HG02840 (cell line): ENCODE results near the gene HTRA3.
"Not testable (repeated sequence)": the region's sequence is repeated elsewhere in the genome, so short reads cannot be mapped to it uniquely, and the experiment has no call there.

Experiments used
- ATAC-seq: cut with Tn5 transposase; IDR thresholded peaks from one replicate; pipeline ENCODE4 v1.9.1; 2021; ENCODE audit warnings: mild to moderate bottlenecking, moderate library complexity, moderate number of reproducible peaks; ENCODE audit not compliant: unreplicated experiment, low FRiP score

HTRA3 gene

DNA sequence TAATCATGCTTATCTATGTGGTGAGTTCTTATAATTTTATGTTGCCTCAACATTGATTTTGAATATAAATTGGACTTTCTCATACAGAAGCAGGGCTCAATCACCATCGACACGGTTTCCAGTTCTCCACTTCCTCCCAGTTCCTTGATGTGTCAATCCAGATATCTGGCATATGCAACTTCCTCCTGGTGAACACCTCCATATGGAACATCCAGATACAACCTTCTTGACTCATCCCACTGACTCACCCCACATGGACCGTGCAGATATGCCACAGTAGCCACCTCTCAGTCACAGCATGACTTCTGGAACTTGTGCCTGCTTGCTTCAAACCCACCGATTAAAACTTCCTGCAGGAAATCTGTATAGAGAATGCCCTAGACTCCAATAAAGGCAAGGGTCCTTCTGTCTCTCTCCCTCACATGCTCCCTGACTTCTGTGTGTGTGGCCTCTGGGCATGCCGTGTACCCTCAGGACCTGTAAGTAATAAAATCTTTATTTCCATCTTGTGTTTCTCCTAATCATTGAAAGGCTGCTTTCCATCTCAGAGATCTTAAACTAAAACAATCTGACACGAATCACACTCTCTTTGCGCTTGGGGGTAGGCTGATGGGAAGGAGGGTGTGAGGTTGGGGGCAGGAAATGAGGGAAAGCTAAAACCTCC lies 67.0 kb downstream of the HTRA3 start:
- no peak for ATAC-seq

DNA sequence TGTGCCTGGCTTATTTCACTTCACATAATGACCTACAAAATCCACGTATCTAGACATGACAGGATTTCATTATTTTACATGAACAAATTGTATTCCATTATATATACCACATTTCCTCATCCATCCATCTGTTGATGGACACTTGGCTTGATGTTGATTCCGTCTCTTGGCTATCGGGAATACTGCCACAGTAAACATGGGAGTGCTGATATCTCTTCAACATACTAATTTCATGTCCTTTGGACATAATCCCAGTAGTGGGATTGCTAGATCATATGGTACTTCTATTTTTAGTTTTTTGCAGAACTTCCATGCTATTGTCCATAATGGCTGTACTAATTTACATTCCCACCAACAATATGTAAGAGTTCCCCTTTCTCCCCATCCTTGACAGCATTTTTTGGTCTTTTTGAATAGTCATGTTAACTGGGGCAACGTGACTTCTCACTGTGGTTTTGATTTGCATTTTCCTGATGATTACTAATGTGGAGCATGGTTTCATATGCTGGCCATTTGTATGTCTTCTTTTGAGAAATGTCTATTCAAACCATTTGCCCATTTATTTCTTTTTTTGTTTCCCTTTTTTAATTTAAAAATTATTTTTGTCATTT lies 68.9 kb downstream of the HTRA3 start:
- ATAC-seq, result no peak

DNA sequence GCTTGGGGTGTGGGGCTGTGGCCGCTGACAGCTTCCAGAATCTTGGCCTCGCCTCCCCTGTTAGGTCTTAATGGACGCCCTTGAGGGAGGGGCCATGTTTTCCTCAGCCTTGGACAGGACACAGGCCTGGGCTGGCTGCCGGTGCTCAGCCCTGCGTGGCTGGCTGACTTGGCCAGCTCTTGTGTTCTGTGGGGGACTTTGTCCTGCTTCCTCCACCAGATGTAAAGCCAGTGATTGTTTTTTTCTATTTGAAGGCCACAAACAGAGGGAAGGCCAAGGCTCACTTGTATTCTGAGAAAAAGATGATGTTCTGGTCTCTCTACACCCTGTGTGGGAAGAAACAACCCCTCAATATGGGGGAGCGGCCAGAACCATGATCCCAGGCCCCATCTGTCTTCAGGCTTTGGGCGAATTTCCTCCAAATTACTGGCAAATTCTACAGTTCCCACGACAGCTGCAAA lies 71.3 kb downstream of the HTRA3 start:
- no peak for ATAC-seq

DNA sequence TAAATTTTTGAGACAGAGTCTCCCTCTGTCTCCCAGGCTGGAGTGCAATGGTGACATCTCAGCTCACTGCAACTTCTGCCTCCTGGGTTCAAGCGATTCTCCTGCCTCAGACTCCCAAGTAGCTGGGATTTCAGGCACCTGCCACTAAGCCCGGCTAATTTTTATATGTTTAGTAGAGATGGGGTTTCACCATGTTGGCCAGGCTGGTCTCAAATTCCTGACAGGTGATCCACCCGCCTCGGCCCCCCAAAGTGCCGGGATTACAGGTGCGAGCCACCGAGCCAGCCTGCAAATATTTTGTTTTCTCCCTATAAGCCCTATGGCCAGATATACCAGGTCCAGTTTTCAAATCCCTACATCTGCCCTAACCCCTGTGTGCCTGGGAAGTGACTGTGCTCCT lies 71.7 kb downstream of the HTRA3 start:
- not testable (repeated sequence) for ATAC-seq

DNA sequence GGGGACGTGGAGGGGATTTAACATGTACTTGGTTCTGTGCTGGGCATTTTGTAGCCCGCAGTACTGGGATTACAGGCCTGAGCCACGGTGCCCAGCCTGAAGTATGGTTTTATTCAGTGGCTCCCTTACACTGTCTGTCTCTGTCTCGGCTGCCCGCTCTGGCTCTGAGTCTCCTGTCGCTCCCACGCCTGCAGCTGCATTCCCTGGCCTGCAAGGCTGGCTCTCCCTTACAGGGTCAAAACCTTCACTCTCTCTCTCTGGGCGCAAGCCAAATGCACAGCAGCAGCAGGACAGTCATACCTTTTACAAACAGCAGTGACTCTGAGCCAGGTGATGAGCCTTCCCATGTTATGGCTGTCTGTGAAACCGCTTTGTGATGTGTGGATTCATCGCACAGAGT lies 72.1 kb downstream of the HTRA3 start:
- ATAC-seq, result no peak

DNA sequence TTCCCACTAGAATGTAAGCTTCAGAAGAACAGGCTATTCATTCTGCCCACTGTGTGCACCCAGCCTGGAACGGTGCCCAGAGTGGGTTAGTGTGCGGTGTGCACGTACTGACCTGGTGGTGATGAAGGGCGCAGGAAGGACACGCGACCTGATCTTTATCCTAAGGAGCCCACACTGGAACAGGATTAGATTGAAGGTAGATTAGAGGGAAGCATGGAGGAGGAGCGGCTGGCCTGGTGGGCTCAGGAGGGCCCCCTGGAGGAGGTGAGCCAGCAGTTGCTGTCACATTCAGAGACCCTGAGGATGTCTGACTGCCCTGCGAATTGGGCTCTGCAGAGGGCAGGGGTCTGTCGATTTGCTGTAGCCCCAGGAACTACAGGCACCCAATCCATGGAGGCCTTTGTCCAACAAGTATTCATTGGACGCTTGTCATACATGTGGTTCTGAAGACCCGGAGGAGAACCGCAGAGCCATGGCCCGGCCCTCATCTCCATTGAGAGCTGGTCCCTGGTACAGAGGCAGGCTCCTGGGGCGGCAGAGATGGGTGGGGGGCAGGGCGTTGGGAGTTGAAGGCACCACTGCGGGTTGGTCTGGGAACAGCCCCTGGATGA lies 73.2 kb downstream of the HTRA3 start:
- no peak for ATAC-seq

DNA sequence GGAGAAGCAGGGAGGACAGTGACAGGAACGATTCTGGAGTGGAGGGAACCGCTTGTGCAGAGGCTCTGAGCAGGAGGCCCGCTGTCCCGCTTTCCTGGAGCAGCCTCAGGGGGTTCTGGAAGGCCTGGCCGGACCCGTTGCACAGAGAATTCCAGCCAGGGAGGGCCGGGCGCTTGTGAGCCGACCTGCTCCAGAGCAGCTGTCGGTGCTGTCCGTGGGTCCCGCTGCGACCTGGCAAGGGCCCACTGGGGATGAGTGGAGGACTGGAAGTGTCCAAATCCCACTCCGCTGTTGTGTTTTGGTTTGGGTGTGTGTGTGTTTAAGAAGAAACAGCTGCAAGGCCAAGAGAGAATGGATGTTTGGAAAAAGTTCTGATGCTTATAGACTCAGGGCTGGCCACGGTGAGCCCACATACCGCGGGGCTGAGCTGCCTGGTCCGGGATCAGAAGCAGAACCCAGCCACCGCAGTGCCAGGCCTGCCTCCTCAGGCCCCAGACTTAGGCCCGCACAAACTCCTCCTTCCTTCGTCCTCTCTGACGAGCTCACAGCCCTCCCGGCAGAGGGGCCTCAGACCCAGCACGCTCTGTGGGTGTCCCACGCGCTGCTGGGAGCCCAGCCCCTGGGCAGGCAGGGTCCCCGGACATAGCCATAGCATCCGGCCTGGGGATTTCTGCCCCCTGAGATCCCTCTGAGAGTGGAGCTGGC lies 73.9 kb downstream of the HTRA3 start:
- ATAC-seq, result no peak

DNA sequence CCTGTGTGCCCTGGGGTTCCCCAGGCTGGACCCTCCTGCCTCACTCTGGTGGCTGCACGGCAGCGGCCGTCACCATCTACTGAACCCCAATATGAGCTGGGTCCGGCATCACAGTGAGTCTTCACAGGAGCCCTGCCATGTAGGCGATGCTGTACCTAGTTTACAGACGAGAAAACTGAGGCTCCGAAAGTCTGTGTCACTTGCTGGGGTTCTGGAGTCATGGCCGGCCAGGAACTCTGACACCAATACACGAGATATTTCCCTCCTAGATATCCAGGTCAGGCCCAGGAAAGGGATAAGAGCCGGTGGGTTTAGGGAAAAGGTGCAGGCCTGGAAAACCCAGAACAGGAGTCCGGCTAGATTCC lies 74.4 kb downstream of the HTRA3 start:
- ATAC-seq, result no peak

DNA sequence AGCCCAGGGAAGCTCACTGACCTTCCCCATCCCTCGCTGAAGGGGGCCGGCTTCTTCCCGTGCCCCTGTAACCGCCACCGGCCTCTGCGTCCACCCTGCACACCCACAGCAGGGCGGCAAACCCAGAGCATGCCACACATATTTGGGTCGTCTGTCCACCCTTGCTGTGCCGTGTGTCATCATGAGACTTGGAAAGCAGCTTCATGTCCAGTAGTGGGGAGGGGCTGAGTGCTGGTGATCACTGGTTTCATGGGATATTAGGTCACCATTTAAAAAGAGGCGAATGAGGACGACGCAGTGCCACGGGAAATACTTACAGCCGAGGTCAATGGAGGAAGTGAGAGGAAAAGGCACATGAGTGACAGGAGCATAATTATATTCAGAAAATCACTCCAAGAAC lies 74.8 kb downstream of the HTRA3 start:
- no peak for ATAC-seq

DNA sequence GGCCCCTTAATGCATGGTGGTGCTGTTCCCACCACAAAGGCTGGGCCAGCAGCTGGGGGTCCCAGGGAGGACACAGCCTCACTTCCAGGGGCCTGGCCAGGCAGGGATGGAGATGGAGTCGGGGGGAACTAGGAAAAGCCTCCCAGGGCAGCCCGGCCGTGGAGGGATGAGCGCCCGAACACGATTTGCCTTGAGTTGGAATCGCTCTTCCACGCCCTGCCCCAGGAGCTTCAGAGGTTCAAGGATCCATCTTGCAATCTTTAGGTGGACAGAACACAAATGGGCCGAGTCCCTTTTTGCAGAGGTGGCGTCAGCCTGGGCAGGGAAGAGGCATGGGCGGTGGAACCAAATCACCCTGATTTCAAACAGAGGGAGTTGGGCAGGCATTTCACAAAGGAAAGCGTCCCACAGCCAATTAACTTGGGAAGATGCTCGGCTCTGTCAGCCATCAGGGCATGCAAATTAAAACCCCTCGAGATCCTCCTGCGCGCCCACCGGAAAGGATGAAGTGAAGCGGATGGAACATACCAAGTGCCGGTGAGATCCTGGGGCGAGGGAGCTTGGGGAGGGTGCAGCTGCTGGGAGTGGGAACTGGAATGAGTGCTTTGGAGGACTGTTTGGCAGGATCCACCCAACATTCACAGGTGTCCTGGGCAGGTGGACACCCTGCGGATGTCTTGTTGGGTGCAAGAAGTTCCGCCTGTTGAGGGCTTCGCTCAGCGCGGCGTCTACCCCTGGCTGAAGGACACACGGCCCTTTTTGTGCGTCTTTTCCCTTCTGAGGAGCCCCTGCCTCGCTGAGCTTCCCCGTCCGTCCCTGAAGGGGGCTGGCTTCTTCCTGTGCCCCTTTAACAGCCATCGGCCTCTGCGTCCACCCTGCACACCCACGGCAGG lies 75.7 kb downstream of the HTRA3 start:
- ATAC-seq, result no peak

DNA sequence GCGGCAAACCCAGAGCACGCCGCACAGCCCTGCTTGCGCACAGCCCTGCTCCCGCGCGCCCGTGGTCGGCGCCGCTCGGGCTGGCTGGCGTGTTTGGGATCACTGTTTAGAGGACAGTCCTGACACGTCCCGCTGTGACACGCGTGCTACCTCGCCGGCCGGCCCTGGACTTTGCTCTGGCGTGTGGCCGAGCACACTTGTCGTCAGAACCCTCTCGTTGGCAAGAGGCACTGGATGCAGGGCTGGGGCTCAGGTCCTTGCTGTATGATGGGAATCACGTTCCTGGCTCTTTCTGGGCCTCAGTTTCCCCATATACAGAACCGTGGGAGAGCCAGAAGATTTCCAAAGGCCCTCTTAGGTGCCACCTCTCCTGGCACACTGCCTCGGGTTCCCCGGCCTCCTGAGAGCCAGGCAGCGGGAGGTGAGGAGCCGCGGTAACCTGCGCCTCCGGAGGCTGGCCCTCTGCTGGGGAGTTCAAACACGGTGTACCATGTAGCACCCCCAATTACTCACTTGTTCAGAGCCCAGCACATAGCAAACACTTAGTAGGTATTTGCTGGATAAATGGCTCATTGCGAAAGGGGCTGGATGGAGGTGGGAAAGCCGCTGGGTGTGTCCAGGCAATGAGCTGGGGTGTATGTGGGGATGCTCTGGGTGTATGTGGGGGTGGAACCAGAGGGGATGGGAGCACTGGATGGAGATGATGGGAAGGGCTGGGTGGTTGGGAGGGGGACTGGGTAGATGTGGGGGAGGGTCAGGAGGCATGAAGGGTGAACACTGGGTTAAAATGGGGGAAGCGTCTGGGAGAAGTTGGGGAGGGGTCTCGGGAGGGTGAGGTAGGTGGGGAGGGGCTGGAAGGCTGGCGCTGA lies 76.6 kb downstream of the HTRA3 start:
- no peak for ATAC-seq

DNA sequence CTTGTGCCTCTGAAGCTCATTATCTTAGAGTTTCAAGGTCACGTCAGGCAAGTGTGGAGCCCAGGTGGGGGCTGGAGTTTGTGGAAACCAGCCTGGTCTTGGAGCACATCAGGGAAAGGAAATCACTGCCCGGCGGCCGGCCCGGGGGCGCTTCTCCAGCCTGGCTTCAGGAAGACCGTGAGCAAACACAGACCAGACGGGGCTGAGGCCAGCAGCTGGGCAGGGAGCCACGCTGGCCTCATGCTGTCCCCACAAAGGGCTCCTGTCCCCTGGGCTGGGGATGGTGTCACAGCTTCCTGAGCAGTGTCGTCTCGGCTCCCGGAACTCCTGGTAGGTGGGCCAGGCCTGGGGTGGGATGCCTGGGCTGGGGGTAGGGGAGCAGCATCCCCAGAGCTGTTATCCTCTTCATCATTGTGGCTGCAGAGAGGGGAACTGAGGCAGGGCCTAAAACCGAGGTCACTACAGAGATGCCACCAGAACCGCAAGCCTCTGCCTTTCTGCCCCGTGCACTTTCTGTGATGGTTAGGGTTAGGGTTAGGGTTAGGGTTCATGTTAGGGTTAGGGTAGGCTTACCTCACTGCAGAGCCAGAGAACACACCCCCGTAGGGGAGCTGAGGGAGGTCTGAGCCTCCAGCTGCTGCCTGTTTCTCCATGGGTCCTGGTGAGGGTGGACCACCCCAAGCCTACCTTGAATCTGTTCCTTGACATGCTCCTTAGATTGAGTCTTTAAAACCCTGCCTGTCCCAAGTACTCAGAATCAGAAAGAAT lies 77.5 kb downstream of the HTRA3 start:
- no peak for ATAC-seq

DNA sequence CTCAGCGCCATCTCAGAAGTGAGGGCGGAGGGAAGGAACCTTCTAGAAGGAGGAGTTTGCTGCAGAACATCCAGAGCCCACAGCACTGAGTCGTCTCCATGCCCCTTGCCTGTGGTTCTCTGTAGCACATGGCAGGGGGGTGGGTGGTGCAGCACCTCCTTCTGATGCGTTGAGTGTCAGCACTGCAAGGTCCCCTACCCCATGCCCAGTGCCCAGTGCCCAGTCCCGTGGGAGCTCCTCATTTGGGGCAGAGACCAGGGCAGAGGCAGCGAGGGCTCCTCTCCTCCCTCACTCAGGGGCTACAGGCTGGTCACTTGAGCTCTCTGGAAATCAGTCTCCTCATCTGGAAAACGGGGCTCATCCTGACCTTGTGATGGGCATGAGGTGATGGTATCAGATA lies 78.1 kb downstream of the HTRA3 start:
- no peak for ATAC-seq

DNA sequence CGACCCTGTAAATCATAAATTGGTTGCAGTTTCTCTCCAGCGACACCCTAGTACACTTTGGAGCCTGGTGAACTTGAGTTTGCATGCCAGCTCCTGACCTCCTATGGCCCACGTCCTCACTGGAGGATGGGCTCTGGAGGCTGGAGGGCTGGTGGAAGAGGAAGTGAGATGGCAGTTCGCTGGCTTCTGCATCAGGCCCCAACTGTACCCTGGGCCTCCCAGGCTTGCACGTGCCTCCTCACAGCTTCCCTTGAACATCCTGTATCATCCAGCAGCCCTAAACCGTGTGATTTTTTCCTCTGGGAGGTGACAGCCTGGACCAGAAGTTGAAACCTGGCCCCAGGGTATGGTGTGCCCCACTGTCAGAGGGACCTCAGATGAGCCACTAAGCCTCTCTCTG lies 78.5 kb downstream of the HTRA3 start:
- ATAC-seq, result no peak

DNA sequence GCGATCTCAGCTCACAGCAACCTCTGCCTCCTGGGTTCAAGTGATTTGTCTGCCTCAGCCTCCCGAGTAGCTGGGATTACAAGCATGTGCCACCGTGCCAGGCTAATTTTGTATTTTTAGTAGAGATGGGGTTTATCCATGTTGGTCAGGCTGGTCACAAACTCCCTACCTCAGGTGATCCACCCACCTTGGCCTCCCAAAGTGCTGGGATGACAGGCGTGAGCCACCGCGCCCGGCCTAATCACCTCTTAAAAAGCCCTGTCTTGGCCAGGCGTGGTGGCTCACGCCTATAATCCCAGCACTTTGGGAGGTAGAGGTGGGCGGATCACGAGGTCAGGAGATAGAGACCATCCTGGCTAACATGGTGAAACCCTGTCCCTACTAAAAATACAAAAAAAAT lies 79.7 kb downstream of the HTRA3 start:
- not testable (repeated sequence) for ATAC-seq

DNA sequence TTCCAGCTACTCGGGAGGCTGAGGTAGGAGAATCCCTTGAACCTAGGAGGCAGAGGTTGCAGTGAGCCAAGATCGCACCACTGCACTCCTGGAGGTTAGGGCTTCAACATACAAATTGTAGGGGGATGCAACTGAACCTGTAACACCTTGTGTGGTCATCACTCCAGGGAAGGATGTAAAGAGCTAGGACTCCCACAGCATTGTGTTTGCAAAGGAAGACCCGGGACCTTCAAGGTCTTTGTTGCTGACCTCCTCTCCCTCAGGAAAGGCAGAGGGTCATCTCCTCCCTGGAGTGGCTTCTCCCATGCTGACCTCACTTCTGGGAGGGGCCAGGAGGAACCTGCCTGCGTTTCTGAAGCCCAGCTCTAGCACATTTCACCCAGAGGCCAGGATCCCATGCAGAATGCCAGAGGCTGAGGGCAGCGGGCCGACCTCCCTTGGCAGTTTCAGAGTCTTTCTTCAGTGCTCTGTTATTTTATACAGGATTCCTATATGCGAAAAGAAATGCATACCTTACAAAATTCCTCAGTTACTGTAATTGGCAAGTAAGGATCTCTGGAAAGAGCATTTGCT lies 80.2 kb downstream of the HTRA3 start:
- ATAC-seq, result no peak

DNA sequence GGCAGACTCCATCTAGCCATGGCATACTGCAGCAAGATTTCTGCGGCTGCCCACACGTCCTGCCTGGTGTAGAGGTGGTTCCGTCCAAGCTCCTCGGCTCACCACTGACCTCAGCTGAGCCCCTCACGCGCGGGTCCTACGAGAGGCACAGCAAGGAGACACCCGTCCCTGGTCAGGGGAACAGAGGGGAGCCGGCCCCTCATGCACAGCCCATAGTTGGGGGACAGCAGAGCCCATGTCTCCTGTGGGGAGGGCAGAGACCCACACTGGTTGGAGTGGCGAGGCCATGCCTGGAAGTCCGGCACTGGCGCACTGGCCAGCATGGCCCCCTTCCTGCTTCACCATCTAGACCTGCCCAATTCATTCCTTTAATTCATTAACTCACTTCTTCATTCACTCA lies 80.8 kb downstream of the HTRA3 start:
- no peak for ATAC-seq

DNA sequence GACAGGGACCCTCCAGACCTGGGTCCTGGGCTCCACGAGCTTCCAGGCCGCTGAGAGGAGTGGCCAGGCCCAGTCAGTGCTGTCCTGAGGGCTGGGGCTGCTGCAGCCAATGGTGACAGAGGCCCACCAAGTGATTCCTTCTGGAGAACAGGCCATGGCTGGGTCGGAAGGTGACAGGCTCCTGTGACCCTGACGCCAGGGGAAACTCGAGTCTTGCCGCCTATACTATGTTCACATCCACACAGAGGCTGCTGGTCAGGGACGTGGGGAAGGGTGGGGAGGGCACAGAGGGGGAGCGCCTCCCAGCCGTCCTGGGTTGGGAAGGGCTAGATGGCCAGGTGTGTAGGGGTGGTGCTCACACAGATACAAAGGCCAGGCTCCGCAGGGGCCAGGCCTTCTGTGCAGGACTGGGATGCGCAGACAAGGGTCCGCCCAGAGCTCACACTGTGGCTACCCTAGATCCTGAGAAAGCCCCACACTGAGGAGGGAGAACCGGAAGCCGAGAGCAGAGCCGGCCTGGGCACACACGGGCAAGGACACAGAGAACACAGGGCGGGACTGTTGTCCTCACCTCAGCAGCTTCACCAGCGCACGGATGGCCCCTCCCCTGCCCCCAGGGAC lies 81.4 kb downstream of the HTRA3 start:
- no peak for ATAC-seq
